Gastrocnemius medialis (tissue), 4 donors: ENCODE measurements around the gene AP1S2. TPM values are rescaled to one million over a fixed set of nuclear protein-coding genes. Genes with fewer than 3 reads are reported as not detected.

Experiments
- ATAC-seq, 2 donors: fragments of 150-250 bp; one replicate each; pipeline ENCODE4 v1.9.1; 2016
- DNase-seq, 2 donors: peaks; one replicate each; pipeline ENCODE4 v3.0.0-alpha.2; 2019
- H3K27ac ChIP-seq, 4 donors: fragments of 200-600 bp; sonication (generic); 1 replicate in 1 of 4; 2 replicates in 3 of 4; pipeline ENCODE4 v1.5.1; 2016 to 2018; ENCODE audit warnings: mild to moderate bottlenecking in 2 of 4, moderate library complexity in 1 of 4
- H3K27me3 ChIP-seq, 3 donors: fragments of 200-600 bp; sonication (generic) in 2 of 3; 1 replicate in 1 of 3; 2 replicates in 2 of 3; pipeline versions ENCODE4 v1.5.1 to v1.6.0; 2016 to 2019; ENCODE audit warnings: mild to moderate bottlenecking in 1 of 3, moderate library complexity in 1 of 3
- H3K36me3 ChIP-seq, 2 donors: fragments of 200-600 bp; sonication (generic) in 1 of 2; one replicate each; pipeline ENCODE4 v1.5.1; 2017 to 2018
- H3K4me1 ChIP-seq, 2 donors: fragments of 200-600 bp; sonication (generic) in 1 of 2; one replicate each; pipeline ENCODE4 v1.5.1; 2016 to 2017; ENCODE audit warnings: mild to moderate bottlenecking in 2 of 2
- H3K4me3 ChIP-seq, 4 donors: fragments of 200-600 bp; sonication (generic) in 3 of 4; 1 replicate in 1 of 4; 2 replicates in 3 of 4; pipeline ENCODE4 v1.5.1; 2016 to 2019; ENCODE audit warnings: mild to moderate bottlenecking in 2 of 4
- H3K9me3 ChIP-seq, 3 donors: fragments of 200-600 bp; sonication (generic) in 2 of 3; 1 replicate in 1 of 3; 2 replicates in 2 of 3; pipeline ENCODE4 v1.5.1; 2016 to 2019
- POLR2A ChIP-seq, 2 donors: fragments of 450-650 bp; IDR thresholded peaks; one replicate each; pipeline ENCODE4 v1.6.1; 2017; ENCODE audit warnings: antibody characterized with exemption in 2 of 2, mild to moderate bottlenecking in 2 of 2, moderate library complexity in 2 of 2
- in situ Hi-C, 4 donors: fragments of 200-750 bp; cut with MboI; loops; one replicate each; pipeline versions ENCODE4 v1.15.0 to v1.8.0; 2017; ENCODE audit warnings: low sequenced_read_pairs in 4 of 4
- intact Hi-C: fragments of 100-400 bp; cut with DNase I; formaldehyde crosslinking; loops from one replicate; pipeline ENCODE4 v1.15.1; 2023; ENCODE audit warnings: low total_unique reads
- total RNA-seq, 4 donors: library from RNA; depleted of rRNA; stranded (reverse); fragments of >200 nt; gene quantifications; one replicate each; pipeline versions ENCODE4 v1.1.0 to v1.2.3, GENCODE V29; 2016
- TF ChIP-seq, protein P1 (sequence below), 5 experiments: fragments of 450-650 bp in 3 of 5; fragments of 200-600 bp in 2 of 5; sonication (generic) in 2 of 5; IDR thresholded peaks in 4 of 5; conservative IDR thresholded peaks in 1 of 5; 1 replicate in 4 of 5; 2 replicates in 1 of 5; pipeline ENCODE4 v1.5.1; 2016 to 2019; ENCODE audit warnings: antibody characterized with exemption in 5 of 5, mild to moderate bottlenecking in 3 of 5, moderate library complexity in 3 of 5

The AP1S2 gene
- total RNA-seq, 4 donors from 2014 or later = 79.8 to 155 (median 122) TPM

DNA sequence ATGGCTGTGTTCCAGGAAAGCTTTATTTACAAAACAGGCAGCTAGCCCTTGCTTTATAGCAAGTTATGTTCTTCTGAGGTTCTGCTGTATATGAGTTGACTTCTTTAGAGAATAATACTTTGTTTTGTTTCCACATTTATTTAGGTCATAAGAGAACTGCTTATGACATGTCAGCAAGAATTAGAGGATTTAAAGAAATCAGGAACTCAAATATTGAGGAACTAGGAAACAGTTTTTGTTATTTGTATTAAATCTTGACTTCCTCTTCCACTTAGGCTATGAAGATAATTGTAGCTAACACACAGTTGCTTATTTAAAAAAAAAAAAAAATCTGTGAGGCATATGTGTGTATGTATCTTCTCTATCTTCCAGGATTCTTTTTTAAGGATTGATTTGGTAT, 50.0 kb downstream of the AP1S2 start:
- TF ChIP-seq, protein P1, sequence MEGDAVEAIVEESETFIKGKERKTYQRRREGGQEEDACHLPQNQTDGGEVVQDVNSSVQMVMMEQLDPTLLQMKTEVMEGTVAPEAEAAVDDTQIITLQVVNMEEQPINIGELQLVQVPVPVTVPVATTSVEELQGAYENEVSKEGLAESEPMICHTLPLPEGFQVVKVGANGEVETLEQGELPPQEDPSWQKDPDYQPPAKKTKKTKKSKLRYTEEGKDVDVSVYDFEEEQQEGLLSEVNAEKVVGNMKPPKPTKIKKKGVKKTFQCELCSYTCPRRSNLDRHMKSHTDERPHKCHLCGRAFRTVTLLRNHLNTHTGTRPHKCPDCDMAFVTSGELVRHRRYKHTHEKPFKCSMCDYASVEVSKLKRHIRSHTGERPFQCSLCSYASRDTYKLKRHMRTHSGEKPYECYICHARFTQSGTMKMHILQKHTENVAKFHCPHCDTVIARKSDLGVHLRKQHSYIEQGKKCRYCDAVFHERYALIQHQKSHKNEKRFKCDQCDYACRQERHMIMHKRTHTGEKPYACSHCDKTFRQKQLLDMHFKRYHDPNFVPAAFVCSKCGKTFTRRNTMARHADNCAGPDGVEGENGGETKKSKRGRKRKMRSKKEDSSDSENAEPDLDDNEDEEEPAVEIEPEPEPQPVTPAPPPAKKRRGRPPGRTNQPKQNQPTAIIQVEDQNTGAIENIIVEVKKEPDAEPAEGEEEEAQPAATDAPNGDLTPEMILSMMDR (IDR thresholded peaks at IDR 0.05 in 4 of 5, conservative IDR thresholded peaks at IDR 0.05 in 1 of 5) = no peak
- TF ChIP-seq POLR2A (IDR thresholded peaks at IDR 0.05) = no peak
- Histone ChIP-seq H3K4me3 (no peak overlapping the region), H3K36me3 (peaks cover 0 to 42% of the 10 kb centered on the region in 2 donors), H3K27ac (no peak overlapping the region), H3K4me1 (no peaks in the 10 kb centered on the region), H3K9me3 (no peaks in the 10 kb centered on the region), H3K27me3 (no peaks in the 10 kb centered on the region)
- no peak for DNase-seq
- no peak for ATAC-seq
- intact Hi-C loops = no loop called here
- in situ Hi-C loops = loop anchor here in 1 of 4 donors (25.0 kb wide), 1 partner anchor 108 kb away; no protein-coding TSS in a partner anchor

DNA sequence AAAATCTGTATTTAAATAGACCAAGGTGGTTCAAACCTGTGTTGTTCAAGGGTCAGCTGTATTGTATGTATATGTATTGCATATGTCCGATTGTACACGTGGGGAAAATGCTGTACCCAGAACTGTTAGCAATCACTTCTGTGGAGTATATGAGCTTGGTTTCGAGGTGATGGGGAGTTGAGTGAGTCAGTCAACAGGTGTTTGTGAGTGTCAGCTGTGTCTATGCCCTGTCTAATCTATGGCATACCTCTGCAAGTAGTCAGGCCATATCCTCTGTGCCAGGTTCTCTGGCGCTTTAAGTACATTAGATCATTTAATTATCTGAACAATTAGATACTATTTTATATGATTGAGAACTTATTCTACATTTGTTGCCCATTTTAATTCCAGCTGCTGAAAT, 56.9 kb downstream of the AP1S2 start:
- Histone ChIP-seq H3K27me3 (no peaks in the 10 kb centered on the region), H3K9me3 (no peaks in the 10 kb centered on the region), H3K36me3 (peaks cover 0 to 14% of the 10 kb centered on the region in 2 donors), H3K4me1 (no peaks in the 10 kb centered on the region), H3K27ac (no peak overlapping the region), H3K4me3 (no peak overlapping the region)
- in situ Hi-C loops (loop anchor here in 1 of 4 donors (25.0 kb wide), 1 partner anchor 915 kb away; the partner anchor contains the start of genes CTPS2 and SYAP1), intact Hi-C loops (no loop called here)
- TF ChIP-seq, protein P1 (IDR thresholded peaks at IDR 0.05 in 4 of 5, conservative IDR thresholded peaks at IDR 0.05 in 1 of 5) = no peak
- no peak for TF ChIP-seq POLR2A (IDR thresholded peaks at IDR 0.05)
- ATAC-seq = no peak
- no peak for DNase-seq

DNA sequence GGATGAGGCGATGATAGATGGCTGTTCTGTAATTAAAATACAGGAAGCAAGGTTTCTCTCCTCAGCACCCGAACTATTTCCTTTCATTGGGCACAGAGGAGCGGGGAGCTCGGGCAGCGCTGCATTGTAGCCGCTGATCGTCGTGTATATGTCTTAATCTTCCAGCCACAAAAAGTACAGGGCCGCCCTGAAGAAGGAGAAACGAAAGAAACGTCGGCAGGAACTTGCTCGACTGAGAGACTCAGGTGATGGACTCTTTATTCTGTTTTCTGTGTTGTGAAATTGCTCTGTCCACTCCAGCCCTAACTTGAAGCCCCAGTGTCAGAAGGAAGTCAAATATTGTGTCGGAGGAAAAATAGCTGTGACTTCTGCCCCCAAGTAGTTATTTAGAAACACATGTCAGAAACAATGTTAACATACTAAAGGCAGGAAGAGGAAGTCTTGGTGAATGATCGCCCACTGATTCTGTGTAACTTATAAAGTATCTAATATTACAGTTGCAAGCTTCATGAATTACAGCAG, 63.8 kb downstream of the AP1S2 start:
- Histone ChIP-seq H3K27me3 (no peaks in the 10 kb centered on the region), H3K27ac (peak overlapping the region; percentile 73 to 86 (median 82)), H3K4me3 (peak overlapping the region; percentile 71 to 78 (median 76)), H3K9me3 (no peaks in the 10 kb centered on the region), H3K4me1 (peaks cover 7 to 10% of the 10 kb centered on the region in 2 donors), H3K36me3 (no peaks in the 10 kb centered on the region)
- DNase-seq (no peak), ATAC-seq (peak; percentile 31 to 43)
- TF ChIP-seq, protein P1 (IDR thresholded peaks at IDR 0.05 in 4 of 5, conservative IDR thresholded peaks at IDR 0.05 in 1 of 5) = no peak
- no peak for TF ChIP-seq POLR2A (IDR thresholded peaks at IDR 0.05)
- in situ Hi-C loops = loop anchor here in 1 of 4 donors (25.0 kb wide), 1 partner anchor 921 kb away; the partner anchor contains the start of genes CTPS2 and SYAP1
- intact Hi-C loops = loop anchor here (1.0 to 5.0 kb wide), 3 partner anchors 61 to 928 kb away; partner anchors contain the start of genes AP1S2 and SYAP1

DNA sequence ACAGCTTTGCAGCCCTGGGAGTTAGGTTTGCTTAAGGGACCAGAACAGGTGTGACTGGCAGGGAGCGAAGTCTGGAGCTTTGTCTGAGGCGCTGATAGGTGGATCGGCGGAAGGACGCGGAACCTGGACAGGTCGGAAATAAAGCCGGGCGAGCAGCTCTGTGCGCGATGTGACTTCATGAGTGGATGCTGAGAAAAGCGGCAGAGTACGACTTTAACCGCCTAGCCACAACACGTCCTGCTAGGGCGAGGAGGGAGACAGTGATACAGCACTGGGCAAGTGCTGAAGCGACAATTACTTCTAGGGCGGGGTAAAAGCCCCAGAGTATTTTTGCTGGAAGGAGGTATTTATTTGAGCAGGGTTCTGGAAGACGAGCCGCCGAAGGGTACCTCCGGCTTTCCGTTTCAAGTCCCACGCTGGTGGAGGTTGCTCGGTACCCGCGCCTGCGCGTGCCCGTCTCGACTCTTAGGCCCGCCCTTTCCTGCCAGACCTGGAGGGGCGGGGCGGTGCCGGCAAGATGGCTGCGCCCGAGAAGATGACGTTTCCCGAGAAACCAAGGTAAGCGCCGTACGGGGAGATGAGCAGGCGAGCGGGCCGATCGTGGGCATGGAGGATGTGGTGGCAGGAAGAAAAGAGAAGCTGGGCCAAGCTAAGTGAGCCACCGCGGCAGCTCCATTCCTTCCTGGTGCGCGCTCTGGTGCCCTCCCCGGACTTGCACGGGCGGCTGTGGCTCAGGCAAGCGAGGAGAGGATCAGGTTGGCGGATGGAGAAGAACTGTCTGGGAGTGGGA, 64.4 kb downstream of the AP1S2 start, which contains the start of gene ZRSR2:
Gene ZRSR2, plus strand, starts transcription at position 506 of the 790 bp plus-strand sequence. Its CDS starts 12 bp downstream, at position 518.
- TF ChIP-seq, protein P1 (IDR thresholded peaks at IDR 0.05 in 4 of 5, conservative IDR thresholded peaks at IDR 0.05 in 1 of 5) = no peak
- TF ChIP-seq POLR2A (IDR thresholded peaks at IDR 0.05) = peak; percentile 41 to 54
- peaks cover 7 to 10% of the 10 kb centered on the region in 2 donors for H3K4me1 ChIP-seq
- H3K27ac ChIP-seq = peak within 1 kb of the TSS; percentile 73 to 86 (median 82)
- ATAC-seq = peak; percentile 89 to 95
- intact Hi-C loops = loop anchor here (1.0 to 5.0 kb wide), 3 partner anchors 62 to 929 kb away; partner anchors contain the start of genes AP1S2 and SYAP1
- peak; percentile 52 to 72 for DNase-seq
- in situ Hi-C loops = loop anchor here in 1 of 4 donors (25.0 kb wide), 1 partner anchor 922 kb away; the partner anchor contains the start of genes CTPS2 and SYAP1
- no peaks in the 10 kb centered on the region for H3K9me3 ChIP-seq
- peak within 1 kb of the TSS; percentile 71 to 78 (median 76) for H3K4me3 ChIP-seq
- H3K36me3 ChIP-seq = no peaks in the 10 kb centered on the region
- no peaks in the 10 kb centered on the region for H3K27me3 ChIP-seq
